ENCODE data around the gene ACSF2. TPM values are rescaled to one million over a fixed set of nuclear protein-coding genes. Genes with fewer than 3 reads are reported as not detected.

ACSF2 gene
- total RNA-seq, 1 experiment from 2014 or later, result 17.2 TPM

DNA sequence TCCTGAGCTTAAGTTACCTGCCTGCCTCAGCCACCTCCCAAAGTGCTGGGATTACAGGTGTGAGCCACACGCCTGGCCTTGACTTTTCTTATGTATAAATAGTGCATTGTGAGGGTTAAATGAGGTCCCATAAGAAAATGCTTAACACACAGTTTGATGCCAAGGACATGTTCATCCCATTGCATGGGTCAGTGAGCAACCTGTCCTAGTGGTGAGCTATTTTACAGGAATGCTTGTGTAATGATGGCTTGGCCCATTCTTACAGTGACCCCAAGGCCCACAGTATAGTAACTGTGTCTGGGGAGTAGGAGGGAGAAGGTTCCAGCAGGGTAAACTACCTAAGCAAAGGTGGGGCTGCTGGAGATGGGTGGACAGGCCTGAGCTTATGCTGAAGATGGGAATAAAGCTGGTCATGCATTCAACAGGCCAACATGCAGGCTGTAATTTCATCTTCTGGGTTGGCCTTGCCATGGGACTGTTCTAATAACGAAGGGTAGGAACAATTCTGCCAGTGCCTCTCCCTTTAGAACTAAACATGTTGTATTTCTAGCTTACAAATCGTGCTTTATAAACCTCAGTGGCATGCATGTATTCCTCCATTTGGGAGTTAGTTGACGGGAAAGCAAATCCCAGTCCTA is 6.2 kb downstream of the ACSF2 start:
- ATAC-seq (no peak), DNase-seq (ENCODE audit: low read depth, low spot score) (no peak)
- no peaks in the 10 kb centered on the region for H3K36me3 ChIP-seq (ENCODE audit: control insufficient read depth, insufficient read depth, low read length)
- in situ Hi-C loops (cut with HindIII; ENCODE audit: low pct_unique_long_range_greater_than_20kb, low sequenced_read_pairs) (no loop called here), intact Hi-C loops (cut with micrococcal nuclease; ENCODE audit: unreplicated experiment) (no loop called here)
- ChIA-PET POLR2A (interaction anchor here (0.7 kb wide), 1 partner anchor 70 kb away, joined by 3 read pairs; no protein-coding TSS in a partner anchor), CTCF (no interaction called here)
- H3K4me3 ChIP-seq (ENCODE audit: low read depth in 2 of 2, low read length in 2 of 2), result no peak overlapping the region
- H3K27me3 ChIP-seq (ENCODE audit: control insufficient read depth, insufficient read depth, low read length), result no peaks in the 10 kb centered on the region
- TF ChIP-seq TCF7L2 (IDR thresholded peaks at IDR 0.05; ENCODE audit: low read depth, low read length) (no peak), SIN3A (IDR thresholded peaks at IDR 0.05; ENCODE audit: borderline replicate concordance, insufficient read depth, low read depth, low read length) (no peak), CTCF (IDR thresholded peaks at IDR 0.05) (no peak), POLR2AphosphoS5 (IDR thresholded peaks at IDR 0.05; ENCODE audit: low read depth, low read length) (no peak), REST (IDR thresholded peaks at IDR 0.05; ENCODE audit: insufficient read depth in 1 of 2, low read depth in 2 of 2, low read length in 1 of 2) (no peak)
- no peak overlapping the region for H3K27ac ChIP-seq (ENCODE audit: low read length)
- no peaks in the 10 kb centered on the region for H3K9me3 ChIP-seq (ENCODE audit: control insufficient read depth, insufficient read depth, low read depth, low read length)
- BruUV-seq (replicated peaks), result no TSS peak
- peaks cover 3% of the 10 kb centered on the region for H3K4me1 ChIP-seq (ENCODE audit: control insufficient read depth, insufficient read depth, low read length)

GRCh38 chr17:50437409-50437808 is 11.4 kb downstream of the ACSF2 start:
- Histone ChIP-seq H3K9me3 (ENCODE audit: control insufficient read depth, insufficient read depth, low read depth, low read length) (no peaks in the 10 kb centered on the region), H3K27me3 (ENCODE audit: control insufficient read depth, insufficient read depth, low read length) (no peaks in the 10 kb centered on the region), H3K27ac (ENCODE audit: low read length) (no peak overlapping the region), H3K36me3 (ENCODE audit: control insufficient read depth, insufficient read depth, low read length) (no peaks in the 10 kb centered on the region), H3K4me1 (ENCODE audit: control insufficient read depth, insufficient read depth, low read length) (no peaks in the 10 kb centered on the region), H3K4me3 (ENCODE audit: low read depth in 2 of 2, low read length in 2 of 2) (no peak overlapping the region)
- intact Hi-C loops (cut with micrococcal nuclease; ENCODE audit: unreplicated experiment) (no loop called here), in situ Hi-C loops (cut with HindIII; ENCODE audit: low pct_unique_long_range_greater_than_20kb, low sequenced_read_pairs) (no loop called here)
- ATAC-seq (no peak), DNase-seq (ENCODE audit: low read depth, low spot score) (no peak)
- CTCF ChIA-PET, result no interaction called here
- POLR2A ChIA-PET, result interaction anchor here (0.5 kb wide), 1 partner anchor 16 kb away, joined by 5 read pairs; no protein-coding TSS in a partner anchor
- no peak for TF ChIP-seq CTCF (IDR thresholded peaks at IDR 0.05)
- no peak for TF ChIP-seq POLR2AphosphoS5 (IDR thresholded peaks at IDR 0.05; ENCODE audit: low read depth, low read length)
- TF ChIP-seq TCF7L2 (IDR thresholded peaks at IDR 0.05; ENCODE audit: low read depth, low read length), result no peak
- TF ChIP-seq REST (IDR thresholded peaks at IDR 0.05; ENCODE audit: insufficient read depth in 1 of 2, low read depth in 2 of 2, low read length in 1 of 2), result no peak
- no peak for TF ChIP-seq SIN3A (IDR thresholded peaks at IDR 0.05; ENCODE audit: borderline replicate concordance, insufficient read depth, low read depth, low read length)
- no TSS peak for BruUV-seq (replicated peaks)

Measured in Panc1 (cell line).